Stimulated activated CD4-positive, alpha-beta T cell treated with anti-CD3 and anti-CD28 coated beads, Interleukin-15, amount 100 ng/mL, for 24 hours (primary cell): ENCODE results near the gene SMARCA1.

ENCODE experiments used
- DNase-seq: peaks from one replicate; pipeline ENCODE4 v3.0.0-alpha.2; 2020

Gene SMARCA1

DNA sequence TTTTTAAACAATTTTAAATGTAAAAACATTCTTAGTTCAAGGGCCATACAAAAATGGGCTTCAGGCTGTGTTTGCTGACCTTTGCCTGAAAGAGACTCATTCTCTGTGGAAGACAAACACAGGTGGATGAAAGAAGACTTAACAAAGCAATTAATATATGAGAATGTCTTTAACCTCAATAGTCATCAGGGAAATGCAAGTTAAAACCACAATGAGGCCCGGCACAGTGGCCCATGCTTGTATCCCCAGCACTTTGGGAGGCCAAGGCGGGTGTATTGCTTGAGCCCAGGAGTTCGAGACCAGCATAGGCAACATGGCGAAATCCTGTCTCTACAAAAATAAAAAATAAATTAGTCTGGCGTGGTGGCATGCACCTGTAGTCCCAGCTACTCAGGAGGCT, 7.1 kb upstream of the SMARCA1 start:
- no peak for DNase-seq

- DNase-seq, result no peak
Observed at GRCh38 chrX:129529685-129530281, 6.5 kb upstream of the SMARCA1 start.

GRCh38 chrX:129525896-129526295, 2.6 kb upstream of the SMARCA1 start:
- no peak for DNase-seq

DNA sequence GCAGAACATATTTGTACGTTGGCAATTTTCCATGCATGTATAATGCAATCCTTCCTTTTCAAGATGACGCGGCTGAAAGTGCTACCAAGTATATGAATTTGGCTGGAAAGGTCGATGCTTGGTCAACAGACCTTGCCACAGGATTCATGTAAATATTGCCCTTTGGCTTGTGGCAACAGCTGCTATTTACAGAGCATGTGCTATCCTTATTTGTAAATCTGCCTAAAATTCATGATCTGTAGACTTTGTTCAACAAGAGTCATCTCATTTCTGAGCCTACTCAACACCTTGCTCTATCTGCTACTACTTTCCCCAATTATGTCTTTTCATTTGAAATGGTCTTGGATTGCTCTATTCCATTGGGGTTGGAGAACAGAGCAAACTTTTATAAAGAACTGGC, 1.9 kb upstream of the SMARCA1 start:
- no peak for DNase-seq

DNA sequence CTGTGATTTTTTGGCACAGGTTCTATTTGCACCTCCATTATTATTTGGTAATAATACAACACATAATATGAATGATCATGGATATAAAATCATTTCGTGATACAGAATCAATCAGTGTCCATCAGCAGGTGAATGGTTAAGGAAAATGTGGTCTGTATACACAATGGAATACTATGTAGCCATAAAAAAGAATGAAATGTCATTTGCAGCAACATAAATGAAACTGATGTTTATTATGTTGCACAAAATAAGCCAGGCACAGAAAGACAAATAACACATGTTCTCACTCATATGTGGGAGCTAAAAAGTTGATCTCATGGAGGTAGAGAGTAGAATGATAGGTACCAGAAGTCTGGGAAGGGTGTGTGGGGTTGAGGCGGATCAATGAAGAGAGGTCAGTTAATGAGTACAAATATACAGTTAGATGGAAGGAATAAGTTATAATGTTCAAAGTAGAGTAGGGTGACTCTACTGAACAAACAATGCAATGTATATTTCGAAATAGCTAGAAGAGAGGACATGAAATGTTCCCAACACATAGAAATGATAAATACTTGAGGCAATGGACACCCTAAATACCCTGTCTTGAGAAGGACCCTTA, 1.1 kb upstream of the SMARCA1 start:
- no peak for DNase-seq

DNA sequence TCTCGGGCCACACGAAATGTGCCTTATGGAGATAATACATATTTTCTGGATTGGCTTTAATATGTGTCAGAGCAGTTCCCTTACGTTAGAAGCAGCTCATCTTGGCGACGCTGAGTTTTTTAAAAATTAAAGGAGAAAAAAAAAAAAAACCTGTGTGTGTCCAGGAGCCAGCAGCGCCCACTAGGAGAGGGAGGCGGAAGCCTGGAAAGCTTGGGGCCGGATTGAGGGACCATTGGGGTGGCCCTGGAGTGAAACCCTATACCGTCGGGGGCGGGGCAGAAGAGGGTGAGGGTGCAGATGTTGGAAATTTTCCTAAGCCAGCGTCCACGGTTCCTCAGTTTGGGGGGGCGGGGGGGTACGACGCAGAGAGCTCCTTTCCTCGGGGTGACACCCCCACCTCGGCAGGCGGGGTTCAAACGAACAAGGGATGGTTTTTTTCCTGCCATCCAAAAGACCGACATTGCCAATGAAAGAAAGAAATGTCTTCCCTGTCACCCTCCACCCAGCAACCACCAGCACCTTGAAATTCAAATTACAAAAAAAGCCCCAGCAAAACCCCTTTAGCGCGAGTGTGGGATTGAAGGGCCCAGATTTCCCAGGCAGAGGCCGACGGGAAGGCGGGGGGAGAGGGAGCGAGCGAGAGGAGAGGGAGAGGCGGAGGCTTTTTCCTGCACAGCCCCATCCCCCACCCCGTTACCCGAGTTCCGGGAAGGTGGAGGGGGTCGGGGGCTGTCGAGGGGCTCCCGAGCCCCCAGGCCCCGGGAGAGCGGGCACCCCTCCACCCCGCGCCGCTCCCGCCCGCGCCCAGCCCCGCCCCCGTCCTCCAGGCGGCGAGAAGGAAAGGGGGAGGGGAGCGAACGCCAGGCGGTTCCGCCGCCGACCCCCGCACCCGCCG, 859 bp downstream of the SMARCA1 start:
- DNase-seq, result peak; percentile 10

- DNase-seq, result no peak
Observed at GRCh38 chrX:129520151-129520550, 3.1 kb downstream of the SMARCA1 start.

DNA sequence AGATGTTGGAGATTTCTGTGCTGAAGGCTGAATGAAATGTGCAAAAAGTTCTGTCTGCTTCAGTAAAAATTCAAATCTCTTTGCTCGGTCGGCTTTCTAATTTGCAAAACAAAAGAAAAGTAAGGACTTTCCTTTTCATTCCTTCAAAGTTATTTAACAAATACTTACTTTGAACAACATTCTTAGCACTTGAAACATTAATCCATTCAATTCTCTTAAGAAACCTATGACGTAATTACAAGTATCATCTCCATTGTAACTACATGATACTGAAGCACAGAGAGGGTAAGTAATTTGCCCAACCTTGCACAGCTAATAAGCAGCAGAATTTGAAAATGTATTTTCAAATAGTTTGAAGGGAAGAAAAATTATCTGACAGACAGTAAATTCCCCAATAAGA, 6.9 kb downstream of the SMARCA1 start:
- DNase-seq, result no peak

DNA sequence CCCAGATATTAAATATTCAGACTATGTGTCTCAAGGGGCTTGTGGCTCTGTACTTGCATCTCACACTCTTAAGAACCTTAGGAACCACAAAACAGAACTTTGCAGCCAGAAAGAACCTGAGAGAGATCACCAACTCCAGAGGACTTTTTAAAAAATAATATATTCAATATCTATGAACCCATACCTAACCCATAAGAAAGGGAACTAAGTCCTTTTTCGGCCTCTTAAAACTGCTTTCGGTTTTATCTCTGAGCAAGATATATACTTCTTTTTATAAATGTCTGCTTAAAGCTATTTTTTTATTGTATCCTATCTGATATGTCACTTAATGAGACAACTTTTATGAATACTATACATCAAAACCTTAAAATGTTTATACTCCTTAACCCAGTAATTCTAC, 10.9 kb downstream of the SMARCA1 start:
- no peak for DNase-seq

- no peak for DNase-seq
Observed at GRCh38 chrX:129511689-129512088, 11.6 kb downstream of the SMARCA1 start.

- DNase-seq, result no peak
Observed at GRCh38 chrX:129510331-129510730, 13.0 kb downstream of the SMARCA1 start.

GRCh38 chrX:129497146-129497843, 26.0 kb downstream of the SMARCA1 start:
- DNase-seq, result no peak

DNA sequence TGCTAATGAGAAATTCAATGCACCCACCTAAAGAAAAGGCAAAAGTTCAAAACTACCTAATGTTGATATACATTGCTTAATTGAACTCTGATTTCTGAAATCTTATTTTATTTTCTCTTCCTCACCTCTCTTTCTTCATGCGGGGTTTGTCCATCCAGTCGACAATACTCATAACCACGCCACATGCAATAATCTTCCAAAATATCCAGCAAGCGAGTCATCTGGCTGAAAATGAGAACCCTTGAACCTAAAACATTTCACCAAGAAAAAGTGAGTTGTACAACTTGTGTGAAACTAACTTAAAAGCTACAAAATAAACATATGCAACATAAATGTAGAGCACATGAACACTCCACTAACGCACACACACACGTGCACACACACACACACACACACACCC, 26.7 kb downstream of the SMARCA1 start:
- DNase-seq, result no peak

DNA sequence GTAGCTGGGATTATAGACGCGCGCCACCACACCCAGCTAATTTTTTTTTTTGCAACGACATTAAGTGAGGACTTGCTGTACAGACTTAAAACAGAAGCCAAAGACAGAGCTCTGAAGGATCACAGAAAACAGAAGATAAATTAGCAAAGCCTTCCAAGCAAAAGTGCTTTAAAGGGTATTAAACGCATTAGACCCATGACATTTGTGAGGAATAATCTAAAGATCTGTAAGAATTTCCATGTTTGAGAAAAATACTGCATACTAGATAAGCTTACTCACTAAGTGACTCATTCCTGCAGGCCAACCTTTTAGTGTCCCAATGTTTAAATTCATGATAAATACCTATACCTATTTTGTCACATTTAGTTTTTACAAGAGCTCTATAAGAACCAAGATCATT, 27.4 kb downstream of the SMARCA1 start:
- DNase-seq, result no peak

DNA sequence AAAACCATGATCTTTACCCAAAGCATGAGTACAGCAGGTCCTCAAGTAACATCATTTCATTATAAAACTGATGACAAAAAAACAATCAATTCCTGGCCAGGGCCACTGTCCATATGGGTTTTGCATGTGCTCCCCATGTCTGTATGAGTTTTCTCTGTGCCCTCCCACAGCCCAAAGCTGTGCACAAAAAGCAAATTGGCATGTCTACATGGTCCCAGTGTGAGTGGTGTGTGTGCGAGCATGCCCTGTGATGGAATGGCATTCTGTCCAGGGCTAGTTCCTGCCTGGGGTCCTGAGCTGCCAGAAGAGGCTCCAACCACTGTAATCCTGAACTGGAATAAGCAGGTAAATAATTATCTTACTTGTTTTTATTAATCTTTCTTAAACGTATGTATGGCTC, 28.4 kb downstream of the SMARCA1 start:
- no peak for DNase-seq

DNA sequence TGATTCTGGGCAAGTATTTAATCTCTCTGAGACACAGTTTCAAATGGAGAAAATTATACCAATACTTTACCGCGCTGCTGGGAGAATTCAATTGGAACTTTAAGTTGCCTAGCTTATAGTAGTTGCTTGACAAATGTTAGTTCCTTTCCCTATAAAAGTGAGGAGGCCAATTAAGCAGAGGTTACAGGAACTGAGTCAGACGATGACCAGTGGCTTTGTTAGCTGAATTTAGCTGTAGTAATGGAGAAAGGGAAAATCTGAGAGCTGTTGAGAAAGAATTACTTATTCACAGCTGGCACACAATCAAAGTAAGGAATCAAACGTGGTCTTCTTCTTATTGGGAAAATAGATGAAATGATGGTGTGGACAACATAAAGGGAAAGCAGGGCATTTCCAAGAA, 29.6 kb downstream of the SMARCA1 start:
- no peak for DNase-seq

DNA sequence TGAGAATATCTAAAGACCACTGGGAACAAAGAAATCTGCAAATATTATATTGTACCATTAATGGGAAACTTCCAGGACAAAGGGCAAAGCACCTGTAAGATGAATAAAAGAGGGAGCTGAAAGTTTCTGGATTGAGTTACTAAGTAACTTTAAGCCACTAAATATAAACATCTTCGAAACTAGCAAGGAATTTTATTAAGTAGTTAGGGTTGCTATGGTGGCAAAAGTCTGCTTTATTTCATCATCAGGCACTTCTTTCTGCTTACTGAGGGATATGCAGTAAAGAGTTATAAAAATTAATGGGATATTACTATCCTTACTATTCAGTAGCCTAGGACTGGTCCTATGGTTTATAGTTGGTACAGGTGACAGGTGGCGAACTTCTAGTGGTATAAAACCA, 33.0 kb downstream of the SMARCA1 start:
- DNase-seq, result no peak

DNA sequence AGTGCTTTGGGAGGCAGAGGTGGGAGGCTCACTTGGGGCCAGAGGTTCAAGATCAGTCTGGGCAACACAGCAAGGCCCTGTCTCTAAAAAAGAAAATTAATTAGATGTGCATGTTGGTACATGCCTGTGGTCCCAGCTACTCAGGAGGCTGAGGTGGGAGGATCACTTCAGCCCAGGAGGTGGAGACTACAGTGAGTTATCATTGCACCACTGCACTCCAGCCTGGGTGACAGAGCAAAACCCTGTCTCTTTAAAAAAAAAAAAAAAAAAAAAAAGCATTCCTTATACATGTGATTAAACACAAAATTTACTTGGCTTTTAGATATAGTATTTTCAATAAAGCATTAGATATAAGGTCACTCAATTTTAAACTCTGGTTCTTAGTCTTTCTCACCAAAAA, 34.9 kb downstream of the SMARCA1 start:
- DNase-seq, result no peak

GRCh38 chrX:129480889-129481288, 42.4 kb downstream of the SMARCA1 start:
- no peak for DNase-seq

GRCh38 chrX:129478516-129478915, 44.8 kb downstream of the SMARCA1 start:
- no peak for DNase-seq

- DNase-seq, result no peak
Observed at GRCh38 chrX:129472116-129472515, 51.2 kb downstream of the SMARCA1 start.

GRCh38 chrX:129462707-129463106, 60.6 kb downstream of the SMARCA1 start:
- no peak for DNase-seq

GRCh38 chrX:129461801-129462456, 61.4 kb downstream of the SMARCA1 start:
- no peak for DNase-seq
